Fibroblast of skin of left biceps (primary cell): ENCODE measurements around the gene POLE.

Source experiments
- DNase-seq, 2 experiments: peaks; one replicate each; pipeline ENCODE4 v3.0.0-alpha.2; 2013; ENCODE audit warnings: low read depth in 2 of 2

POLE gene, protein sequence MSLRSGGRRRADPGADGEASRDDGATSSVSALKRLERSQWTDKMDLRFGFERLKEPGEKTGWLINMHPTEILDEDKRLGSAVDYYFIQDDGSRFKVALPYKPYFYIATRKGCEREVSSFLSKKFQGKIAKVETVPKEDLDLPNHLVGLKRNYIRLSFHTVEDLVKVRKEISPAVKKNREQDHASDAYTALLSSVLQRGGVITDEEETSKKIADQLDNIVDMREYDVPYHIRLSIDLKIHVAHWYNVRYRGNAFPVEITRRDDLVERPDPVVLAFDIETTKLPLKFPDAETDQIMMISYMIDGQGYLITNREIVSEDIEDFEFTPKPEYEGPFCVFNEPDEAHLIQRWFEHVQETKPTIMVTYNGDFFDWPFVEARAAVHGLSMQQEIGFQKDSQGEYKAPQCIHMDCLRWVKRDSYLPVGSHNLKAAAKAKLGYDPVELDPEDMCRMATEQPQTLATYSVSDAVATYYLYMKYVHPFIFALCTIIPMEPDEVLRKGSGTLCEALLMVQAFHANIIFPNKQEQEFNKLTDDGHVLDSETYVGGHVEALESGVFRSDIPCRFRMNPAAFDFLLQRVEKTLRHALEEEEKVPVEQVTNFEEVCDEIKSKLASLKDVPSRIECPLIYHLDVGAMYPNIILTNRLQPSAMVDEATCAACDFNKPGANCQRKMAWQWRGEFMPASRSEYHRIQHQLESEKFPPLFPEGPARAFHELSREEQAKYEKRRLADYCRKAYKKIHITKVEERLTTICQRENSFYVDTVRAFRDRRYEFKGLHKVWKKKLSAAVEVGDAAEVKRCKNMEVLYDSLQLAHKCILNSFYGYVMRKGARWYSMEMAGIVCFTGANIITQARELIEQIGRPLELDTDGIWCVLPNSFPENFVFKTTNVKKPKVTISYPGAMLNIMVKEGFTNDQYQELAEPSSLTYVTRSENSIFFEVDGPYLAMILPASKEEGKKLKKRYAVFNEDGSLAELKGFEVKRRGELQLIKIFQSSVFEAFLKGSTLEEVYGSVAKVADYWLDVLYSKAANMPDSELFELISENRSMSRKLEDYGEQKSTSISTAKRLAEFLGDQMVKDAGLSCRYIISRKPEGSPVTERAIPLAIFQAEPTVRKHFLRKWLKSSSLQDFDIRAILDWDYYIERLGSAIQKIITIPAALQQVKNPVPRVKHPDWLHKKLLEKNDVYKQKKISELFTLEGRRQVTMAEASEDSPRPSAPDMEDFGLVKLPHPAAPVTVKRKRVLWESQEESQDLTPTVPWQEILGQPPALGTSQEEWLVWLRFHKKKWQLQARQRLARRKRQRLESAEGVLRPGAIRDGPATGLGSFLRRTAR (N-terminal part only)

DNA sequence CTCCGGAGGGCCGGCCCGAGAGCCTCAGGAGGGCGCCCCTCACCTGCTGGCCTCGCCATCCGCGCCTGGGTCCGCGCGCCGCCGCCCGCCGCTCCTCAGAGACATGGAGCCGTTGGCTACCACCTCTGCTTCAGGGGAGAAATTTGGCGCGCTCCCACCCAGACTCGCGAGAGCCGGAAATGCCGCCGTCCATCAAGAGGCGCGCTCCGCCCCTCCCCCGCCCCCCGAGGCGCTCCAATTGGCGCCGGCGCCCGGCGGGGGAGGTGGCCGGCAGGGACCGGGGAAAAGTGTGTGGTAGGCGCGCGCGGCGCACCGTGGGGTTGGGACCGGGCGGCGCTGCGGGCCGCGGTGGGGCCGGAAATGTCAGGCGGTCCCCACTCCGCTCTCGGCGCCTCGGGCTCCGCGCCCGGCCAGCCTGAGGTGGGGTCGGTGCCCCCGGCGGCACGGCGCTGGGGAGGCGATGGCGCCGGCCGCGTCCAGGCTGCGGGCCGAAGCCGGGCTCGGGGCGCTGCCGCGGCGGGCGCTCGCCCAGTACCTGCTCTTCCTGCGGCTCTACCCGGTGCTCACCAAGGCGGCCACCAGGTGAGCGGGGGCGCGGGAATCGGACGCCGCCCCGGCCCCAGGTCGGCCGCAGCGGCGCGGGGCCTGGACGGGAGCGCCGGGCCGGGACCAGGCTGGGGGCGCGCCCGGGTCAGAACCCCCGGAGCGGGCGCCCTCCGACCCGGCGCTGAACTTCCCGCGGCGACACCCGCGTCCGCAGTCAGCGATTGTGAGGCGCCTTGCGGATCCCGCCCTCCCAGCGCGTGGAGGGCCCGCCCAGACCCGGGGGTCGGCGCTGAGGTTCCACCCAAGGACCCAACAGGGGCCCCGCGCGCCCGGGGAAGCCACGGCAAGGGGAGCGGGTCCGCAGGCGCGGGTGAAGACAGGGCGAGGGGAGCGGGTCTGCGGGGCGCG, at the start of gene POLE, which contains the start of gene PXMP2:
Gene POLE (minus strand): TSS at position 132 of the 954 bp plus-strand sequence. CDS start 27 bp downstream, at position 105.
Gene PXMP2 (plus strand): TSS at position 377 of the 954 bp plus-strand sequence. CDS start 84 bp downstream, at position 461.
- peak; percentile 88 to 92 for DNase-seq

DNA sequence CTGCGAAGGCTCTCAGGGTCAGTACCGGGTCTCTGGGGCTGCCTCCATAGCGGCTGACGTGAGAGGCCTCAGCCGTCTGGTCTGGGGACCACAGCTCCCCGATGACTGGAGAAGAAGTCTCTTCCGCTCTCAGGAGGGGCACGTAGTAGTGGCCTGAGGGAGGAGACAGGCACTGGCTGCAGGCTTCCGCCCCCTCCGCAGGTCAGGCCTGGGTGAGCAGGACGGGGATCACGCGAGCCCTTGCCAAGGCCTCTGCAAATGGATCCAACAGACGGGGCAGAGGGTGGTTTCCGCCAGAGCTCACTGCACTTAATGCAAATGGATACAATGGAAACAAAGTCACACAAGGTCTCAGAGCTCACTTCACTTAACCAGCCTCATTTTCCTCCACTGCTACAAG, 49.8 kb upstream of the POLE start:
- no peak for DNase-seq

DNA sequence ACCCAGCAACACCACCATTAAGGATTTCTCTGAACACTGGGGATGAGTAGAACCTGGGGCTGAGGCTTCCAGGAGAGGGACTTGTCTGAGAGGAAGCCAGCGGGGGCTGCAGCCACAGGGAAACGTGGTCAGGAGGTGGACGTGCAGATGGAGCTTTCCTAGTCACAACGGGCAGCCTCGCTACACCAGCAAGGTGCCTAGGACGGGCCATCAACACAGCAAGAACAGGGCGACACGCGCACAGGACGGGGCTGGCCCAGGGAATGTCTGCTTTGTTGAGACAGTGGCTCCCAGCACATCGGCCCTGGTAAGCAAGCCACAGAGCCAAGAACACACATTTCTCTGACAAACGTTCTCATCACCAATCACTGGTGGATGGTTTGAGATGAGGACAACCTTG, 49.2 kb upstream of the POLE start:
- no peak for DNase-seq

DNA sequence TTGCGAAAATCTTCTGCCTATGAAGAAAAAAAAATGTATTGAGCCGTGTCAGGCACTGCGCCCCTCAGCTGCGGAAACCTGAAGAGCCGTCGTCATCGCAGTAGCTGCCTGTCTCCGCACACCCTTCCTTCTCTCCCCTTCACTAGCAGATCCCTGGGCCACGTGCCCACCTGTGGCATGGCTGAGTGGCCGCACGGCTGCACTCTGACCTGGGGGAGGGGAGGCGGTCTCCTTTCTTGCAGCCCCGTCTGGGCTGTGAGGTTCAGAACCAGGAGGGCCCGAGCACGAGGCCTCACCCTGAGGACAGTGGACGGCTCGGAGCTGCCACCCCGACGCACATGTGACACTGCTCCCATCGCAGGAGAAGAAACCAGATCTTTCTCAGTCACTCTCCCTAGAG, 48.4 kb upstream of the POLE start:
- DNase-seq, result no peak

DNA sequence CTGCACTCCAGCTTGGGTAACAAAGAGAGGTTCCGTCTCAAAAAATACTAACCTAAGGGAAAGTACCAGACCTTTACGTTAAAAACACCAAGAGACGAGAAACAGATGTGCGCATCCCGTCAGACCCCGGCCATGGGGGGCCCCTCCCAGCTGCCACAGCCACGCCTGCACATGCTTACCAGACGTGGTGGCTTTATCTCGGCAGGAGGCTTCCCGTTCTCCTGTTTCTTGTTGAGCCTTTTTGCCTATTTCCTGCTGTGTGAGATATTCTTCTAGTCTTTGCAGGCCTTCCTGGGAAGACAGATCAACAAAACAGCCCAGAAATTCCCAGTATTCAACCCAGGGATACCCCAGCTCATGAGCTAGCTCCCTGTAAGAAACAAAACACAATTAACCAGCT, 47.1 kb upstream of the POLE start:
- DNase-seq, result peak; percentile 48 to 56

DNA sequence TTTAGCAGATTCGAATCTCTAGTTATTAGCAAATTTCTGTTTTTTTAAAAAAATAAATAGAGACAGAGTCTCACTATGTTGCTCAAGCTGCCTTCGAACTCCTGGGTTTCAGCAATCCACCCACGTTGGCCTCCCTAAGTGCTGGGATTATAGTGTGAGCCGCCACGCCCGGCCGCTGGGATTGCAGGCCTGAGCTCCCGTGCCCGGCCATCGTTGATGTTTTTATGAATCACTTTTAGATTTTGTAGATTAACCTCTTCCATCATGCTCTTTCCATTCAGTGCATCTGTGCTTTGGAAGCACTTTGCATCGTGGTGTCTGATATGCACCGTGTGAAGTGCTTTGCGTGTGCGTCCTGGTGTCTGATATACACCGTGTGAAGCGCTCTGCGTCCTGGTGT, 44.4 kb upstream of the POLE start:
- no peak for DNase-seq

DNA sequence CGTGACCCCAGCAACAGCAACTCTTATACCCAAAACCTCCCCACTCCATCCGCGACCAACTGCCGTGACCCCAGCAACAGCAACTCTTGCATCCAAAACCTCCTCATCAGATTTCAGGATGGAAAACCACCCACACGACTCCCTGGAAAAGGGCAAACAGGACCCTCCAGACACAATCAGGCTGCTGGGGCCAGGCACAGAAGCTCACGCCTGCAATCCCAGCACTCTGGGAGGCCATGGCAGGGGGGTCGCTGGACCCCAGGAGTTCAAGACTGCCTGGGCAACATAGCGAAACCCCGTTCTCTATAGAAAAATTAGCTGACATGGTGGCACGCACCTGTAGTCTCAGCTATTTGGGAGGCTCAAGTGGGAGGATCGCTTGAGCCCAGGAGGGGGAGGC, 43.2 kb upstream of the POLE start:
- no peak for DNase-seq

DNA sequence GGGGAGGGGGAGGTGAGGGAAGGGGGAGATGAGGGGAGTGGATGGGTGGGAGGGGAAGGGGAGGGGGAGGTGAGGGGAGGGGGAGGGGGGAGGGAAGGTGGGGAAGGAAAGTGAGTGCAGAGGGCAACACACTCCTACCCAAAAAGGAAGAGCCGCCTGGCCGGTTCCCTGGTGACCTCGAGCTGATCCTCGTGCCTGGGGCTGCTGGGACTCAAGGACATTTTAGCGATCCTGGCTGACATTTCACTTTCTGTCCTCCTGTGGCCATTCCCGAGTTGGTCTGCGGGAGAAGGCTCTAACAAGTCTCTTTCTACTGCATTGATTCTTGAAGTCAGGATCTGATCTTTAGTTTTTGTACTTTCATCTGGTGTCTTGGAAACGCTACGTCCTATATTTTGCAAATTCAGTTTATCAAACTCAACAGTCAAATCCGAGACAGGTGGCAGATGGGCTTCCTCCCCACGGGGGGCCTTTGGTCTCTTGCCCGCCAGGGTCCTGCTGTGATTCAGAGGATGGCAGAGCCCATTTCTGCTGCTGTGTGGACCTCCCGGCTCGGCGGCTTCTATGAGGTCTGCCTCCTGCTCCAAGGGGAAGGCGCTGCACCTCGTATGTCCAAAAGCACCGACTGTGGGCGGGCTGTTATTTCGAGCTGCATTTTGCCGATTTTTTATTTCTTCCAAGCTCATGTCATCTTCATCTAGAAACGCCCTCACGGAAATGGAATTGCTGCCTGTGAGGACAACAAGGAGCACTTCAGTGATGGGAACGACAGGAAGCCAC, 42.6 kb upstream of the POLE start:
- no peak for DNase-seq

DNA sequence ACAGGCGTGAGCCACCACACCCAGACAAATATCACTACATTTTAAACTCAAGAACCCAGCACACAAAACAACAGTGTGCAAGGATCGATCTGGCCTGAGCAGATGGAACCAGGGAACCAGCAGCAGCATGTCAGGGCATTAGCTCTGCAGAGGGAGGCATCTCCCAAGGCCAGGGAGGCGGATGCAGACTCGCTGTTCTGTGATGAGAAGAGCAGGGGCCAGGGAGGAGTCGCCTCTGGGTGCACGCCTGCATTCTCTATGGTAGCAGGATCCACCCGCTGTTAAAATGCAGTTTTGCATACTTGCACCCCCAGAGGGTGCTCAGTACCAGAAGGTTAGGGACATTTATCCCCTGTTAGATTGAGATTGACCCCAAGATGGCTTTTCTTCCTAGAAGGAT, 41.4 kb upstream of the POLE start:
- no peak for DNase-seq

DNA sequence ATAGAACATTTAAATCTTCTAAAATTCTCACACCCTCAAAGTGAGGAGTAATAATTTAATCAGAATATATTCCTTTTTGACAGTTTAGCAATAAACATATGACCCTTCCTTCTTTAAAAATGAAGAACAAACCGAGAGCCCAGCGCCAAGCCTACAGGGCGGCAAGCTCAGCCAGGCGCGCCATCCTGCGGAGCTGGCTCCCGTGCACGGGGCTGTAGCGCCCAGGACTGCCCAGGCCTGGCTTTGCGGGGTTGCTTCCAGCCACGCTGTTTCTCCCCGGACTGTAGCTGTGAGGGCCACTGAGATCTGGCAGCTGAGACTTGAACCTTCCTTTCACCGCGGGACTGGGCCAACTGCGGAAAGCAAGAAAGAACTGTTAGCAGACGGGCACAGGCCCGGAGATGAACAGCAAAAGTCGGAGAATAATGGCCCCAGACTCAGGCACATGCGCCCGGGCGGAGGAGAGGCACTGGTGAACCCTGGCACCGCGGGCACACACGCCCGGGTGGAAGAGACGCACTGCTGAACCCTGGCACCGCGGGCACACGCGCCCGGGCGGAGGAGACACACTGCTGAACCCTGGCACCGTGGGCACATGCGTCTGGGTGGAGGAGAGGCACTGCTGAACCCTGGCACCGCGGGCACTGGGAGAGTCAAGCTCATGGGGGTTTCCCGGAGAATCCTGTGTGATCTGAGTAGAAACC, 40.1 kb upstream of the POLE start:
- no peak for DNase-seq

DNA sequence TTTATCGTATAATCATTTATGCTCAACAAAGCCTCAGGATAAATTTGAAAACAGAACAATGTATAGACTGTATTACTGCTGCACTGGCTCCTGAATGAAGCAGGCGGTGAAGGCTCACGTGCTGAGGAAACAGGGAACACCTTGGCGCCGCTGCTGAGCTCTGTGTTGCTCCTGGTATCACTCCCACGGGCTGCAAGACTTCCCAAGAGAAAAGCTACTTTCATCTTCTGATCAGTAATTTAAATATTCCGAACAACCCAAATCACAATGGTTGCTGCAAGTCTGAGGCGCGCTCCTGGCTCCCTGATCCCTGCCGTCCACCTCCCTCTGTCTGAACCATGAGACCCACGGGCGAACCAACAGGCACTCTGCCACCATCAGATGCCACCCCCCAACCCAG, 39.2 kb upstream of the POLE start:
- DNase-seq, result no peak

DNA sequence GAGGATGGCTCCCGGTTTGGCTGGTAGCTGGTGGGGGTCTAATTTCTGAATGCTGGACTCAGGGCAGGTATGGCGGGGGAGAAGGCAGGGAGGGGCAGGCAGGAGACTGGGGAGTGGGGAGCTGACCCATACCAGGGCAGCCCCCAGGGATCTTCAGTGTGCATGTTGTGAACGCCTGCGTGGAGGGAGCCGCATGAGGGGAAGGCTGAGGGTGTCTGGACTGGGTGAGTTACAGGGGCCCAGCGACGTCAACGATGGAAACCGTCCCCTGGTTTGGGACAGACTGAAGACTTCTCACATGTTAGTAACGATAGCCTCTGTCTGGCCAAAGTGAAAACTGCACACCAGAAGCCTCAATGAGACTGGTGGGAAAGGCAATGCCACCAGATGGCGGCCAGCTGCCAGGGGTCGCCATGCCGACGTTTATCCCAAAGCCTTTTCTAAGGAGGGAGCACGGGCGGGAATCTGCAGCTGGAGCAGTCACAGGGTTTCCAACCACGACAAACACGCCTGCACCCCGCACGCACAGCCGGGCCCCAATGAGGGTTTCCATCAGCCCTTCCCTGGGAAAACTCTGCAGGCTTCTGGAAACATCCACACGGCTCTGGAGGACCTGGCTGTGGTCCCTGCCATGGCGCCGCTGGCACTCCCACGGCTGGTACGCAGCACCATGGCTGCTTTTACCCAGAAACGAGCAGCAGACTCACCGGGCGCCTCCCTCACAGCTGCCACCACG, 37.5 kb upstream of the POLE start:
- DNase-seq, result no peak

DNA sequence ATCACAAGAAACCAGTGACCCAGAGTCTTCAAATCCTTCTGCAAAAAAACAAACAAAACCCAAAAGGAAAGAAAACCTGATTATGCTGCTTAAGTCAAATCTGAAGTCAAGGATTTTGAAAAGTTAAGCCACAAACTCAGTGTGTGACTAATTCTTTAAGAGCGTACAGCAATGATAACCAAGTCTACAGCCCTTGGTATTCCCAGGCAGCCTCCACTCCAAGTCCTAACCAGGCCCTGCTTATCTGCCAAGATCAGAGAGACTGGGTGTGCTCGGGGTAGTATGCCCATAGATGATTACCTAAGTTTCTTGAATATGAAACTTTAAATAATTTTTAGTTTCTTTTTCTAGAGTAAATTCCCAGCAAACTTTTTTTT, 36.6 kb upstream of the POLE start:
- no peak for DNase-seq

DNA sequence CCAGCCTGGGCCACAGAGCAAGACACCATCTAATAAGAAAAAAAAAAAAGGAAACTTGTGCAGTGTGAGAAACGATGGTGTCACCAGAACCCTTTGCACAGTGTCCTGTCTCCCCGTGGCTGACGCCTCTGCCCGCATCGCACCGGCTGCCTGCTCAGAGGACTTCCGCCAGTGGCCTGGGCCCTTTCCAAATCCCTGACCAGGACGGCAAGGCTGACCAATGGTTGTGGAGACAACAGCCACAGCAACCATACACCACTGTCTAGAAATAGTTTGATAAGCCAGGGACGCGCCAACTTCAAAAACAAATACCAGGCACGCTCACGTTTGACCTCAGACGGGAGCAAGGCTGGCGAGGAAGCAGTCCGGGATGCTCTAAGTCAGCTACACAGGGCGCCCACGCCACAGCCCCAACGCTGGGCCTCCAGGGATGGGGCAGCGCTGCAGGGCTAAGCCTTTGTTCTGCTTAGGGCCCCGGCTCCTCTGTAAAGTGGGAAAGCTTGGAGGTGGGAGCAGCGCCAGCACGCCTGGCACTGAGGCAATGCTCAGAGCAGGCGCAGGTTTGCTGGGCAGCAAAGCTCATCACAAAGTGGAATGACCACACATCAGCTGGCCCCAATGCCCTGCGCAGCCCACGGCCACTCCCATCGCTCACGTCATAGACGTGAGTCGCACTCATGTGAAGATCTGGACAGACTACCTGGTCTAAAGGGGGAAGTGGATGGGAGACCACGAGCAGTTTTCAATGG, 36.0 kb upstream of the POLE start:
- DNase-seq, result no peak

DNA sequence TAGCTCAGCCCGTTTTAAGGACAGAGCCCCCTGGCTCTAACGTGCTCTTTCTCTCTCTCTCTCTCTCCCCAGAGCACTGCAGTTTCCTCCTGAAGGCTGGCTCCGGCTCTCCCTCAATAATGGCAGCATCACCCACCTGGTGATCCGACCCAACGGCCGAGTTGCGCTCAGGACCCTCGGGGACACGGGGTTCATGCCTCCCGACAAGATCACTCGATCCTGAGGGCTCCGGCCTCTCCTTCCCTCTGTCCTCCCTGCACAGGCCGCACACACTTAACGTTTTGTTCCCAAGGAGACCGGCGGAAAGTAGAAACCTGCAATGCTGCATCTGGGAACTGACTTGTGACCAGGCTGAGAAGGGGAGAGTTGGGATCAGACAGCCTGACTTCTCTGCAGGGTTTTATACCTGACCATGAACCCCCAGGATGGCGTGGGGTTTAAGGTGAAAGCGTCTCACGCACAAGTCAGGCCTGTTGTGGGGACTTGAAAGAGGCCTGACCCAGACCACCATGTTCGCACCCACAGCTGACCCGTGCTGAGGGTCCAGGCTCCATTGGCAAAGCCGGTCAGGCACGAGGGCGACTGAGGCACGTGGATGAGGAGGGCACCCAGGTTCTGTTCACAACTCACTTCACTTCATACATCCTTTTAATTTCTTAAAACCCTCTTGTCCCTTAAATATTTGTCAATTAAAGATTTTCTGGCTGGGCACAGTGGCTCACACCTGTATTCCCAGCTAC, 33.6 kb upstream of the POLE start:
- DNase-seq, result no peak

DNA sequence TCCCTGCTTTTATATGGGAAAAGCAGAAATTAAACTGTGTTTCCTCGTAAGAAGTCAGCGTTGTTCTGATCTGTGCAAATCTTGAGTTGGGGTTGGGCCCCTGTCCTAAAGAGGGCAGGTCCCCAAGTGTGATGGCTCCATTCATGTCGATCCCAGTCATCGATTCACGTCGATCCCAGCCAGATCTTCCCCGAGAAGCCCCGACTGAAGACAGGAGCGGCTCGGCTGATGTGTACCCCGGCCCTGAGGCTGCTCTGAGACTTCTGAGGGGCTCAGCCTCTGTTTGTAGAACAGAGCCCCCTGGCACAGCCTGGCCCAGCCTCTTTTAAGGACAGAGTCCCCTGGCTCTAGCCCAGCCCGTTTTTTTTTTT, 32.8 kb upstream of the POLE start:
- DNase-seq, result no peak
